ENCODE measurements around the gene NSL1. TPM values are rescaled to one million over a fixed set of nuclear protein-coding genes. Genes with fewer than 3 reads are reported as not detected.
A peak's percentile ranks its signal among the peaks of the same experiment; 100 is the strongest.
"Not testable (repeated sequence)": the region's sequence is repeated elsewhere in the genome, so short reads cannot be mapped to it uniquely, and the experiment has no call there.

NSL1 gene
- total RNA-seq, 1 experiment from 2014 or later: 51.2 TPM

- no peak for DNase-seq (ENCODE audit: low spot score)
These were observed 7.6 kb downstream of the NSL1 start for GRCh38 chr1:212783976-212784375.

- peak; percentile 27 for DNase-seq (ENCODE audit: low spot score)
These were observed 9.0 kb downstream of the NSL1 start for GRCh38 chr1:212782422-212783154.

- DNase-seq (ENCODE audit: low spot score): no peak
These were observed 10.4 kb downstream of the NSL1 start for GRCh38 chr1:212781225-212781624.

GRCh38 chr1:212780759-212781158 lies 10.8 kb downstream of the NSL1 start:
- no peak for DNase-seq (ENCODE audit: low spot score)

- not testable (repeated sequence) for DNase-seq (ENCODE audit: low spot score)
These were observed 12.5 kb downstream of the NSL1 start for GRCh38 chr1:212779086-212779485.

- DNase-seq (ENCODE audit: low spot score): no peak
These were observed 14.4 kb downstream of the NSL1 start for GRCh38 chr1:212777151-212777550.

- no peak for DNase-seq (ENCODE audit: low spot score)
These were observed 16.3 kb downstream of the NSL1 start for GRCh38 chr1:212775241-212775640.

GRCh38 chr1:212774584-212774983 lies 17.0 kb downstream of the NSL1 start:
- peak; percentile 45 for DNase-seq (ENCODE audit: low spot score)

GRCh38 chr1:212773011-212773410 lies 18.6 kb downstream of the NSL1 start:
- DNase-seq (ENCODE audit: low spot score): no peak

GRCh38 chr1:212771341-212771740 lies 20.2 kb downstream of the NSL1 start:
- no peak for DNase-seq (ENCODE audit: low spot score)

- no peak for DNase-seq (ENCODE audit: low spot score)
These were observed 22.0 kb downstream of the NSL1 start for GRCh38 chr1:212769459-212770167.

GRCh38 chr1:212766825-212767224 lies 24.8 kb downstream of the NSL1 start:
- not testable (repeated sequence) for DNase-seq (ENCODE audit: low spot score)

GRCh38 chr1:212764718-212765281 lies 26.8 kb downstream of the NSL1 start:
- DNase-seq (ENCODE audit: low spot score): not testable (repeated sequence)

- DNase-seq (ENCODE audit: low spot score): no peak
These were observed 28.7 kb downstream of the NSL1 start for GRCh38 chr1:212762839-212763238.

- DNase-seq (ENCODE audit: low spot score): no peak
These were observed 29.3 kb downstream of the NSL1 start for GRCh38 chr1:212762234-212762633.

GRCh38 chr1:212760126-212760823 lies 31.3 kb downstream of the NSL1 start:
- DNase-seq (ENCODE audit: low spot score): no peak

- no peak for DNase-seq (ENCODE audit: low spot score)
These were observed 31.9 kb downstream of the NSL1 start for GRCh38 chr1:212759683-212760082.

GRCh38 chr1:212754680-212755079 lies 36.9 kb downstream of the NSL1 start:
- no peak for DNase-seq (ENCODE audit: low spot score)

GRCh38 chr1:212754193-212754592 lies 37.4 kb downstream of the NSL1 start:
- no peak for DNase-seq (ENCODE audit: low spot score)

GRCh38 chr1:212753749-212754148 lies 37.8 kb downstream of the NSL1 start:
- no peak for DNase-seq (ENCODE audit: low spot score)

GRCh38 chr1:212752934-212753497 lies 38.6 kb downstream of the NSL1 start:
- DNase-seq (ENCODE audit: low spot score): no peak
